Measurements from ENCODE around the gene SUCO. TPM values are rescaled to one million over a fixed set of nuclear protein-coding genes. Genes with fewer than 3 reads are reported as not detected.
"Not testable (repeated sequence)": the region's sequence is repeated elsewhere in the genome, so short reads cannot be mapped to it uniquely, and the experiment has no call there.

The SUCO gene
- total RNA-seq: 10 to 100 TPM; 25.4 to 30.6 TPM
- long read RNA-seq, partial matches to known transcripts: 10 of 11 reads
- long read RNA-seq, other reads (novel, unspliced or antisense): 1 of 11 reads

DNA sequence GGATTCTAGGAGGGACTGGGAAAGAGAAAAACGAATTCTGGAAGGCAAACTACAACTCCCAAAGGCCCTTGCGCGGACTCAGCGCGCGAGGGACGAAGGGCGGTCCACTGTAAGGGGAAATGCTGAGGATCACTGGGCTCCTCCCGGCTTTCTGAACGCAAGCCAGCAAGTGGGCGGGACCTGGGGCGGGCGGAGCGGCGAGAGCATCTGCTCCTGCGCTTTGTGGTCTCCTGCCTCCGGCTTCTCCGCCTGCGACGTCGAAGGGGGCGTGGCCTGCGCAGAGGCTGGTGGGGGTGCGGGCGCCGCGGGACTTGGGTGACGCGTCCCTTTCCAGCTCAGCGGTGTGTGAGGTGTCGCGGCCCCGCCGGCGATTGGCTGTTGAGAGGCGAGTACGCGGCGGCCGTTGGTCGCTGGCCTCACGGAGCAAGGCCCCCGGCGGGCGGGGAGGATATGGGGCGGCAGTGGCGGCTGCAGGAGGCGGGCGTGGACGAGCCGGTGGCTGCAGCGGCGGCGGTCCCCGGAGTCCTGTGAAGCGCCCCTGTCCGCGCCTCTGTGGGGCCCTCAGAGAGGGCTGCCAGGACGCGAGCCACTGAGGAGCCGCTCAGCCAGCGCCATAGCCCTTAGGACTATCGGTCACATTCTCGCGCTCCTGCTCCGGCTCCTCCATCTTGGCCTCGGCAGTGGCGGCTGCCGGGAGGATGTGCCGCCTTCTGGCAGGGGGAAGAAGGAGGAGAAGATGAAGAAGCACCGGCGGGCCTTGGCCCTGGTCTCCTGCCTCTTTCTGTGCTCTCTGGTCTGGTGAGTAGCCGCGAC lies at the start of gene SUCO:
SUCO (plus strand) TSS at position 451 of the 813 bp plus-strand sequence; CDS start at position 737, 286 bp downstream.
- peak; percentile 99 for DNase-seq
- intact Hi-C loops (cut with DNase I): loop anchor here in 1 of 2 donors (2.0 kb wide), 1 partner anchor 80 kb away; no protein-coding TSS in a partner anchor
- ATAC-seq: peak; percentile 96 to 97

DNA sequence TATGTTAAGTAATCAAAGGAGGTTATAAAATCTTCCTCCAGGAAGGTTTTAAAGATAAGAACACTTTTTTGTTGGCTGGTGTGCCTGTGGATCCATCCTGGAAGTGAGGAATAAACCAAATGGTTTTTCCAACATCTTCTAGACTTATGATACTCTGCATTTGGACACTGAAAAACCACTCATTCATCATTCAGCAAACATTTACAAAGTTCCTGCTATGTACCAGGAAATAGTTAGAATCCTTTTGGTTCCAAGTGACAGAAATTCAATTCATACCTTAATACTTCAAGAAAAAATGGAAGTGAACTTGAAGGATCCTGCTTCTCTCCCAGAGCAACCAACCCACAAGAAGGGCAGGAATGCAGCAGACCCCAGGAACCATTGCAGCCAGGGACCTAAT lies 49.5 kb upstream of the SUCO start:
- intact Hi-C loops (cut with DNase I): no loop called here
- ATAC-seq (no peak), DNase-seq (no peak)

DNA sequence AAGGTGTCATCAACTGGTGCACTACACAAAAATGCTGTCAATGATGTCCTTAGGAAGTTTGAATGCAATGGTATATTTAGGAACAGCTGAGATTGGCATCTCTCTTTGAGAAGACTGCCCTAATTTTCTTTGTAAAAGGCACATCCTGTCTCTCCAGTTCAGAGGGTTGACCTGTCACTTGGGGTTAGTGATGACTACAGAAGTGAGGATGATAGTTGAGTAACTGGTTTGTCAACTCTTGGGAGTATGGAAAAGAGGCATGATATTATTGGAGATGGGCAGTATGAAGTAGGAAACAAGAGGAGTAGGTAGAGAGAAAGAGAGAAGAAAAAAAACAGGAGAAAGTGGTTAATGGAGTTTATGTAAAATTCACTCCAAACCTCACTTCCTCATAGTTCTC lies 48.7 kb upstream of the SUCO start:
- intact Hi-C loops (cut with DNase I): no loop called here
- DNase-seq (no peak), ATAC-seq (no peak)

DNA sequence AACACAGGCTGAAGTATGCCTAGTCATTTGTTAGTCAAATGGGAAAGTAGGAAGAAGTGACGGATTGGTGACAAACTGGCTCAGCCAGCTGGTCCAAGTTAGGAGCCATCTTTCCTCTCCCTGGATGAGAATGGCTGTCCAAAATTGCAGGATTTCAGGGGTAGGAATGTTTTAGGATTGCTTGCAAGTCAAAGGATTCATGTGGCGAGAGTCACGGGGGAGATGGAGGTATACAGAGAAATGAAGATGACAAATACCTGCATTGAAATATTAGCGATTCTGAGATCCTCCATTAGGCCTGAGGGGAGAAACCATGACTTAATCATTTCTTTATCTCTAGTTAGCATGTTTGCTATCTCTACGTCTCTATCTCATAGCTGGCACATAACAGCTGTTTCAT lies 47.3 kb upstream of the SUCO start:
- intact Hi-C loops (cut with DNase I): no loop called here
- ATAC-seq (no peak), DNase-seq (no peak)

GRCh38 chr1:172486805-172487454 lies 46.0 kb upstream of the SUCO start:
- DNase-seq (no peak), ATAC-seq (peak in 1 of 2 donors; percentile 19)
- intact Hi-C loops (cut with DNase I): no loop called here

- DNase-seq (no peak), ATAC-seq (no peak)
- intact Hi-C loops (cut with DNase I): no loop called here
Observed at GRCh38 chr1:172487550-172487949, 45.4 kb upstream of the SUCO start.

GRCh38 chr1:172488393-172488792 lies 44.6 kb upstream of the SUCO start:
- no peak for DNase-seq
- no peak for ATAC-seq
- intact Hi-C loops (cut with DNase I): no loop called here

DNA sequence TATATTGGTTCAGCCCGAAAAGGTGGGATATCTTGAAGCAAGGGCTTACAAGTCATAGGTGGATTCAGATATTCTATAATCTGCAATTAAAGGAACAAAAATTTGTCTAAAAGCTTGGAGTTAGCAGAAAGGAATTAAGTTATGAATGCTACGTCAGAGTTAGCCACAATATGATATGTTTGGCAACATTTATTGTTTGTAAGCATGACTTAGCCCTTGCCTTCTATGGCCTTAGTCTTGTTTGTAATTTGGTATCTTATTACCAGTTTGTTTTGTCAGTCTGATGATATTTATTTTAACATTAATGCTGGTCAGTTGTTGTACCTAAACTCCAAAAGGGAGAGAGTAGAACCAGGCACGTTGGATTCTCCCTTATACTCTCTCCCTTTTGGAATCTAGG lies 43.1 kb upstream of the SUCO start:
- intact Hi-C loops (cut with DNase I): no loop called here
- DNase-seq (no peak), ATAC-seq (no peak)

DNA sequence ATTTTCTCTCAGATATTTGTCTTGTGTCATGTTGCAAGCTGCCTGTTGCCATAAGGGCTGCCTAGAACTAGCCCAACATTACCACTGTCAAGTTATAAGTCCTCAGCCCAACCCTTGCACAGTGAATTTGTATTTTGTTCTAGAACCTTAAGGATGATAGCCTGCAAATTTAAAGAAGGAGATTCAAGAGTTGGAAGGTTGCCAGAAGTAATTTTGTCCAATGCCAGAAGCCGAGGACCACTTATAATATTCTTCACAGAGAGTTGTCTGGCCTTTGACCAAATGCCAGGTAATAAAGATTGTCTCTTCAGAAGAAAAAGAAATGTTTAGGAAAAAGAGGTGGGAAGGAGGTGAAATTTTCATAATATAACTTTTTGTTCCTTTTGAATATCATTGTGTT lies 40.5 kb upstream of the SUCO start:
- intact Hi-C loops (cut with DNase I): no loop called here
- no peak for ATAC-seq
- DNase-seq: no peak

GRCh38 chr1:172494166-172494565 lies 38.8 kb upstream of the SUCO start:
- ATAC-seq (no peak), DNase-seq (no peak)
- intact Hi-C loops (cut with DNase I): no loop called here

GRCh38 chr1:172496127-172496526 lies 36.8 kb upstream of the SUCO start:
- DNase-seq; ATAC-seq; intact Hi-C loops (cut with DNase I): not testable (repeated sequence)

- intact Hi-C loops (cut with DNase I): no loop called here
- DNase-seq (no peak), ATAC-seq (peak; percentile 18 to 36)
Observed at GRCh38 chr1:172496678-172497077, 36.3 kb upstream of the SUCO start.

GRCh38 chr1:172497230-172497629 lies 35.7 kb upstream of the SUCO start:
- no peak for DNase-seq
- ATAC-seq: peak; percentile 40 to 78

DNA sequence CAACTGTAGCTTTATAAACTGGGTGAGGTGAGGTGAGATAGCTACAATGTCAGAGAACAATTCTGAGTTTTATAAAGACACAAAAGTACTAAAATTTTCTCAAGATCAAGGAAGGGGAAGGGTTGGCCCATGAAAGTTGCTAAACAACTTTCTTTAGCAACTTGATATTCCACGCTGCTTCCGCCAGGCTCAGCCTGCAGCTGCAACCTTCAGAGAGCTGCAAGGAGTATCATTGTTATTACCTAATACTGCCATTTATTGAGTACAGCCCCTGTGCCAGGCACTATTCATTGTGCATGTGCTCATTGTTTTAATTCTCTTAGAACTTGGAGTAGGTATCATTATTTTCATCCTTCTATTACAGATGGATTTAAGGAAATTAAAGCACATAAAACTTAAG lies 34.1 kb upstream of the SUCO start:
- ATAC-seq: no peak
- intact Hi-C loops (cut with DNase I): no loop called here
- no peak for DNase-seq

More at GRCh38 chr1:172497230-172497629, 35.7 kb upstream of the SUCO start:
- intact Hi-C loops (cut with DNase I): no loop called here

- intact Hi-C loops (cut with DNase I): no loop called here
- ATAC-seq: peak in 1 of 2 donors; percentile 80
- DNase-seq: no peak
Observed at GRCh38 chr1:172499636-172500141, 33.3 kb upstream of the SUCO start.

- intact Hi-C loops (cut with DNase I): no loop called here
- ATAC-seq (no peak), DNase-seq (no peak)
Observed at GRCh38 chr1:172500207-172500606, 32.7 kb upstream of the SUCO start.

DNA sequence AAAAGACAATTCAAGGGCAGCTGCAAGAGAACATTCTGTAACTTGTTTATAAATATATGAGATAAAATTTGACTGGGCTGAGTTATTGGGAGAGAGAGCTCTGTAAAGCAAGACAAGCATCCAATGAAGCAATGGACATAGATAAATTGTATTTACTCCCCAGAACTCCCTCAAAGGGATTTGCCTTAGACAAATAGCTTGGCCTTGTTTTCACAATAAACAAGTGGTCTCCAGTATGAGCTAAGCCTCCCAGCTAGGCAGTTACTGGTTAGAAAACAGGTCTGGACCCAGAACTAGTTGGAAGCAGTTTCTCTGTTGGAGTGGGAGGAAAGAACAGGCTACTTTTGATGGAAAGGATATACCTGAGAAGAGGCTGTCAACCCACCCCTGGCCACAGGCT lies 25.2 kb upstream of the SUCO start:
- DNase-seq (no peak), ATAC-seq (peak in 1 of 2 donors; percentile 21)
- intact Hi-C loops (cut with DNase I): no loop called here

- ATAC-seq (no peak), DNase-seq (no peak)
- intact Hi-C loops (cut with DNase I): no loop called here
Observed at GRCh38 chr1:172510479-172510878, 22.5 kb upstream of the SUCO start.

DNA sequence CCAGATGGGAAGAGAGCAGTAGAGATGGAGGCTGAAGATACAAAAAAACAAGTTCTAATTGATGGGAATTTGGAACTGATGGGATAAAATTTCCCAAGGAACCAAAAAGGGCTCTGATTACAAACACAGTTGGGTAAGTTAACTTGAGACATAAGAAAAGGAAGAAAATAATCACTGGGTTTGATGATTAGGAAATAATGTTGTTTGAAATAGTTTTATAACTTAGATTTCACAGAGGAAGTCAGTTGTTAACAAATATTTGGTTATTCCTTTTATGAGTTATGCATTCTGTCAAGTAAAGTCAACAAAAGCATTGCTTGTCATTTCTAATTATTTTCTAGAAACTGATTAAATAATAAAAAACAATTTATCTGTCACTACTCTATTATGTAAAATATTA lies 20.4 kb upstream of the SUCO start:
- intact Hi-C loops (cut with DNase I): no loop called here
- DNase-seq (no peak), ATAC-seq (no peak)

DNA sequence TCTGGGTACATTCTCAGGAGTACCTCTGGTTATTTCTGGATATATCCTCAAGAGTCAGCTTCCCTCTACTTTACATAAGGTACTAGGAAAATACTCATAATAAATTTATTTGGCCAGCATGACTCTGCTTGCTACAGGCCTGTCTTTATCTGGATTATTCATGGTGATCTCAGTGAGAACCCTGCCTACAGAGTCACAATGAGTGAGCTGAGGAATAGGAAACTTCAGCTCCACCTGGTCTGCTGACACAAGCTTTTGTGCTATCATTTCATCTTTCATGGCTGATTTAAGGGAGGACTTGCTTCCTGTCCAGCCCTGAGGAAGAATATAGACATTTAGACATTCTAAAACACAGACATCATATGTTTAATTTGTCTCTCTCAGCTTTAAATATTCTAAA lies 19.5 kb upstream of the SUCO start:
- DNase-seq: no peak
- intact Hi-C loops (cut with DNase I): no loop called here

More for the DNA sequence above, 19.5 kb upstream of the SUCO start:
- ATAC-seq: no peak
